Nephron (organoid): Measurements from ENCODE around the gene DHFR2.
A peak's percentile ranks its signal among the peaks of the same experiment; 100 is the strongest.

Experiments
- H3K27ac Mint-ChIP-seq, 3 experiments: 2 replicates each; pipeline ENCODE4 v1.8.0; 2020; ENCODE audit warnings: mixed read lengths in 3 of 3, mild to moderate bottlenecking in 2 of 3, moderate library complexity in 1 of 3
- H3K27me3 Mint-ChIP-seq: 2 replicates; pipeline ENCODE4 v1.8.0; 2021; ENCODE audit warnings: low read depth, mild to moderate bottlenecking, moderate library complexity, mixed read lengths
- H3K36me3 Mint-ChIP-seq: 2 replicates; pipeline ENCODE4 v1.8.0; 2020; ENCODE audit warnings: low read depth, mixed read lengths
- H3K4me1 Mint-ChIP-seq: 2 replicates; pipeline ENCODE4 v1.8.0; 2020; ENCODE audit warnings: mixed read lengths
- H3K4me3 Mint-ChIP-seq, 3 experiments: 2 replicates each; pipeline ENCODE4 v1.8.0; 2020; ENCODE audit warnings: mild to moderate bottlenecking in 3 of 3, mixed read lengths in 3 of 3, moderate library complexity in 2 of 3
- H3K9me3 Mint-ChIP-seq: 2 replicates; pipeline ENCODE4 v1.8.0; 2020; ENCODE audit warnings: mixed read lengths
- CTCF ChIP-seq, 3 experiments: fragments of 200-600 bp; sonication (generic); IDR thresholded peaks; one replicate each; pipeline ENCODE4 v1.5.0; 2021; ENCODE audit warnings: antibody characterized with exemption in 3 of 3; ENCODE audit not compliant: unreplicated experiment in 3 of 3

DHFR2 gene

DNA sequence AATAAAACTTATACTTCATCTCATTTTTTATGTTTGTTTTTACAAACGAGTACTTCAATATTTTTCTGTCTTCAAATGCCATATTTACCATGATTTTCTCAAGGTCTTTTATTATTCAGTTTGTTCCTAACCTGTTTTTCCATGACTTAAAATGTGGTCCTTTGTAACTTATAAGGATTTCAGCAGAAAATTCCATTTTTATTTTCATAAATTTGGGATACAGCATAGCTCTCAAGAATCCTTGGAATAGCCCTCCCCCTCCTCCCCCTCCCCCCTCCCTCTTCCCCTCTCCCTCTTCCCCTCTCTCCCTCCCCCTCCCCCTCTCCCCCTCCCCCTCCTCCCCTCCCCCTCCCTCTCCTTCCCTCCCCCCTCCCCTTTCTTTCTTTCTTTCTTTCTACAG lies 19.4 kb downstream of the DHFR2 start:
- Mint-ChIP-seq H3K4me1 (no peaks in the 10 kb centered on the region), H3K9me3 (peaks cover 9% of the 10 kb centered on the region), H3K36me3 (peaks cover 61% of the 10 kb centered on the region), H3K27me3 (no peaks in the 10 kb centered on the region), H3K4me3 (no peak overlapping the region), H3K27ac (no peak overlapping the region)
- no peak for TF ChIP-seq CTCF (IDR thresholded peaks at IDR 0.05; ENCODE audit: unreplicated experiment in 3 of 3)

GRCh38 chr3:94036909-94037507 lies 25.7 kb downstream of the DHFR2 start:
- TF ChIP-seq CTCF (IDR thresholded peaks at IDR 0.05; ENCODE audit: unreplicated experiment in 3 of 3), result peak in 2 of 3 experiments; percentile 26 to 37
- Mint-ChIP-seq H3K36me3 (peaks cover 37% of the 10 kb centered on the region), H3K27me3 (no peaks in the 10 kb centered on the region), H3K27ac (no peak overlapping the region), H3K4me3 (no peak overlapping the region), H3K9me3 (no peaks in the 10 kb centered on the region), H3K4me1 (no peaks in the 10 kb centered on the region)

GRCh38 chr3:94028093-94028837 lies 34.5 kb downstream of the DHFR2 start, which contains the start of gene STX19:
Gene STX19, minus strand, starts transcription at chr3:94028597. Its CDS starts 13,328 bp downstream, at chr3:94015269.
- H3K27me3 Mint-ChIP-seq, result no peaks in the 10 kb centered on the region
- H3K4me1 Mint-ChIP-seq, result no peaks in the 10 kb centered on the region
- H3K9me3 Mint-ChIP-seq, result no peaks in the 10 kb centered on the region
- H3K36me3 Mint-ChIP-seq, result peaks cover 13% of the 10 kb centered on the region
- H3K4me3 Mint-ChIP-seq, result no peak within 1 kb of the TSS
- TF ChIP-seq CTCF (IDR thresholded peaks at IDR 0.05; ENCODE audit: unreplicated experiment in 3 of 3), result no peak
- H3K27ac Mint-ChIP-seq, result no peak within 1 kb of the TSS

DNA sequence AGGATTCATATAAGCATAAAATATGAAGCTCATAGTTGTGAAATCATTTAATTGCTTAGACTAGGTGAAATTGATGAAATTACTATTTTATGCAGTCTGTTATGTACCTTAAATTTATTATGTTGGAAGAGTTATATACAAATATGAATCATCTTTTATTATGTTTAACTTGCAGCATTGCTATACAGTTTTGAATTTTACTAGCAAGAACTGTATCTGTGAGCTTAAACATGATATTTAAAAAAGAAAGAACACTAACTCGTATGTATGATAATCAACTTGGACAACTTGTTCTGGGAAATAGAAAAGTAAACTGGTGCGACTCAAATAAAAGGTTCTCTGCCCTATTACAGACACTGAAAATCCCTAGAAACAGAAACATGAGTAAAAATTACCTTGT lies 36.1 kb downstream of the DHFR2 start:
- Mint-ChIP-seq H3K27me3 (no peaks in the 10 kb centered on the region), H3K9me3 (no peaks in the 10 kb centered on the region)
- TF ChIP-seq CTCF (IDR thresholded peaks at IDR 0.05; ENCODE audit: unreplicated experiment in 3 of 3), result no peak

GRCh38 chr3:94024385-94024784 lies 38.3 kb downstream of the DHFR2 start:
- H3K36me3 Mint-ChIP-seq, result peaks cover 4% of the 10 kb centered on the region
- peak overlapping the region in 1 of 3 experiments; percentile 9 for H3K27ac Mint-ChIP-seq
- H3K4me3 Mint-ChIP-seq, result no peak overlapping the region
- H3K4me1 Mint-ChIP-seq, result no peaks in the 10 kb centered on the region
- H3K27me3 Mint-ChIP-seq, result no peaks in the 10 kb centered on the region
- no peak for TF ChIP-seq CTCF (IDR thresholded peaks at IDR 0.05; ENCODE audit: unreplicated experiment in 3 of 3)
- no peaks in the 10 kb centered on the region for H3K9me3 Mint-ChIP-seq

More for the DNA sequence above, 36.1 kb downstream of the DHFR2 start:
- Mint-ChIP-seq H3K27ac (no peak overlapping the region), H3K4me1 (no peaks in the 10 kb centered on the region), H3K4me3 (no peak overlapping the region), H3K36me3 (peaks cover 7% of the 10 kb centered on the region)
